Fibroblast of skin of right biceps (primary cell): ENCODE measurements around the gene GREB1.

ENCODE experiments used
- DNase-seq: peaks from one replicate; pipeline ENCODE4 v3.0.0-alpha.2; 2013

GREB1 gene

GRCh38 chr2:11513319-11513718, 20.5 kb upstream of the GREB1 start:
- no peak for DNase-seq

- DNase-seq, result no peak
These were observed 19.6 kb upstream of the GREB1 start for GRCh38 chr2:11514081-11514730.

- no peak for DNase-seq
These were observed 18.9 kb upstream of the GREB1 start for GRCh38 chr2:11514904-11515303.

- no peak for DNase-seq
These were observed 18.3 kb upstream of the GREB1 start for GRCh38 chr2:11515490-11515981.

GRCh38 chr2:11516984-11517648, 16.7 kb upstream of the GREB1 start:
- DNase-seq, result no peak

GRCh38 chr2:11517906-11518305, 15.9 kb upstream of the GREB1 start:
- no peak for DNase-seq

GRCh38 chr2:11520092-11520693, 13.7 kb upstream of the GREB1 start:
- DNase-seq, result no peak

- no peak for DNase-seq
These were observed 12.1 kb upstream of the GREB1 start for GRCh38 chr2:11521775-11522174.

GRCh38 chr2:11524470-11524869, 9.4 kb upstream of the GREB1 start:
- DNase-seq, result no peak

- no peak for DNase-seq
These were observed 8.1 kb upstream of the GREB1 start for GRCh38 chr2:11525762-11526161.

GRCh38 chr2:11527001-11527400, 6.8 kb upstream of the GREB1 start:
- DNase-seq, result no peak

- DNase-seq, result no peak
These were observed 5.6 kb upstream of the GREB1 start for GRCh38 chr2:11528228-11528627.

- DNase-seq, result no peak
These were observed 2.9 kb upstream of the GREB1 start for GRCh38 chr2:11530864-11531465.

- DNase-seq, result peak; percentile 25
These were observed 1.3 kb upstream of the GREB1 start for GRCh38 chr2:11532416-11533055.

GRCh38 chr2:11534071-11534745, 363 bp downstream of the GREB1 start:
- DNase-seq, result no peak

GRCh38 chr2:11534746-11535484, 1.1 kb downstream of the GREB1 start:
- no peak for DNase-seq

- no peak for DNase-seq
These were observed 2.1 kb downstream of the GREB1 start for GRCh38 chr2:11535899-11536344.

GRCh38 chr2:11537951-11538350, 4.1 kb downstream of the GREB1 start:
- DNase-seq, result no peak

- DNase-seq, result no peak
These were observed 5.7 kb downstream of the GREB1 start for GRCh38 chr2:11539317-11540147.

- no peak for DNase-seq
These were observed 6.5 kb downstream of the GREB1 start for GRCh38 chr2:11540148-11540995.
